ENCODE measurements around the gene TADA2A. TPM values are rescaled to one million over a fixed set of nuclear protein-coding genes. Genes with fewer than 3 reads are reported as not detected.
A peak's percentile ranks its signal among the peaks of the same experiment; 100 is the strongest.

TADA2A gene
- total RNA-seq: 1 to 10 TPM; 6.7 to 8.0 TPM
- 13.6 TPM for polyA plus RNA-seq (2013, experiment 1 of 2)
- 15.7 TPM for polyA plus RNA-seq (2013, experiment 2 of 2)
- 7.9 to 63.1 (median 35.9) reads per million in 172 experiments for total RNA-seq

- Histone ChIP-seq H3K36me3 (ENCODE audit: insufficient read depth, low read length) (peaks cover 9% of the 10 kb centered on the region), H3K4me3 (ENCODE audit: low read length) (peak within 1 kb of the TSS; percentile 96), H3K27me3 (ENCODE audit: control insufficient read depth in 1 of 2, insufficient read depth in 2 of 2, low read length in 2 of 2) (no peaks in the 10 kb centered on the region), H3K4me1 (ENCODE audit: insufficient read depth, low read length) (peaks cover 27% of the 10 kb centered on the region), H3K27ac (ENCODE audit: low read depth in 1 of 2, low read length in 2 of 2) (peak within 1 kb of the TSS; percentile 36 to 52), H3K9me3 (ENCODE audit: control insufficient read depth in 1 of 2, insufficient read depth in 1 of 2, low read length in 2 of 2) (no peaks in the 10 kb centered on the region)
- H3K36me3 Mint-ChIP-seq (ENCODE audit: low read depth): peaks cover 27% of the 10 kb centered on the region
- intact Hi-C loops (cut with DNase I, micrococcal nuclease): loop anchor here (2.0 to 5.0 kb wide), 4 partner anchors 46 to 460 kb away; partner anchors contain the start of genes AATF (in 1 of the 2) and DUSP14 (in 1 of the 2)
- no peaks in the 10 kb centered on the region for H3K27me3 Mint-ChIP-seq
- TF ChIP-seq CTCF (IDR thresholded peaks at IDR 0.05): no peak
- H3K4me1 Mint-ChIP-seq (ENCODE audit: low read depth): peaks cover 48% of the 10 kb centered on the region
- ChIA-PET POLR2A (interaction anchor here (0.6 to 1.5 kb wide), 6 partner anchors 9 to 201 kb away, joined by 3 to 7 read pairs (median 4); partner anchors contain the start of gene DUSP14), CTCF (interaction anchor here (1.4 kb wide), 1 partner anchor 33 kb away, joined by 6 read pairs; no protein-coding TSS in a partner anchor)
- peak within 1 kb of the TSS; percentile 92 for H3K27ac Mint-ChIP-seq
- H3K9me3 Mint-ChIP-seq: no peaks in the 10 kb centered on the region
- DNase-seq: peak; percentile 43 to 89 (median 64)
- ATAC-seq (ENCODE audit: poor library complexity): peak; percentile 87
- peak within 1 kb of the TSS; percentile 99 for H3K4me3 Mint-ChIP-seq
Measured at GRCh38 chr17:37406635-37407461, at the start of gene TADA2A, which contains the start of gene ACACA. TADA2A (plus strand) TSS chr17:37406886; CDS start chr17:37411366, 4,480 bp downstream. ACACA (minus strand) TSS chr17:37406836; CDS start chr17:37406299, 537 bp downstream.

- no peak for TF ChIP-seq CTCF (IDR thresholded peaks at IDR 0.05)
- Histone ChIP-seq H3K4me3 (ENCODE audit: low read length) (peak overlapping the region; percentile 71), H3K36me3 (ENCODE audit: insufficient read depth, low read length) (no peaks in the 10 kb centered on the region), H3K27me3 (ENCODE audit: control insufficient read depth in 1 of 2, insufficient read depth in 2 of 2, low read length in 2 of 2) (no peaks in the 10 kb centered on the region), H3K4me1 (ENCODE audit: insufficient read depth, low read length) (peaks cover 16% of the 10 kb centered on the region), H3K9me3 (ENCODE audit: control insufficient read depth in 1 of 2, insufficient read depth in 1 of 2, low read length in 2 of 2) (no peaks in the 10 kb centered on the region), H3K27ac (ENCODE audit: low read depth in 1 of 2, low read length in 2 of 2) (peak overlapping the region; percentile 9 to 33)
- Mint-ChIP-seq H3K9me3 (no peaks in the 10 kb centered on the region), H3K4me3 (peak overlapping the region; percentile 93), H3K27me3 (no peaks in the 10 kb centered on the region), H3K4me1 (ENCODE audit: low read depth) (peaks cover 22% of the 10 kb centered on the region), H3K27ac (peak overlapping the region; percentile 89), H3K36me3 (ENCODE audit: low read depth) (no peaks in the 10 kb centered on the region)
- ChIA-PET CTCF (interaction anchor here (0.6 to 4.2 kb wide), 3 partner anchors 11 to 91 kb away, joined by 3 to 32 read pairs (median 3); no protein-coding TSS in a partner anchor), POLR2A (interaction anchor here (0.7 to 1.5 kb wide), 5 partner anchors 13 to 823 kb away, joined by 3 to 5 read pairs (median 3); partner anchors contain the start of genes ACACA, MYO19, PIGW and TADA2A)
- ATAC-seq (ENCODE audit: poor library complexity) (no peak), DNase-seq (peak in 9 of 14 experiments; percentile 1 to 50 (median 13))
- intact Hi-C loops (cut with DNase I, micrococcal nuclease): loop anchor here (2.0 to 5.0 kb wide), 3 partner anchors 49 to 411 kb away; partner anchors contain the start of genes AATF (in 1 of the 2), ACACA (in 1 of the 2), DDX52 (in 1 of the 2) and TADA2A (in 1 of the 2)
Measured at GRCh38 chr17:37358098-37358829, 48.4 kb upstream of the TADA2A start.
